ENCODE results near the gene PRRT4. TPM values are rescaled to one million over a fixed set of nuclear protein-coding genes. Genes with fewer than 3 reads are reported as not detected.

PRRT4 gene
- total and polyA plus RNA-seq, 2 of the 4 experiments (the other 2 are of a cell fraction), result not detected

DNA sequence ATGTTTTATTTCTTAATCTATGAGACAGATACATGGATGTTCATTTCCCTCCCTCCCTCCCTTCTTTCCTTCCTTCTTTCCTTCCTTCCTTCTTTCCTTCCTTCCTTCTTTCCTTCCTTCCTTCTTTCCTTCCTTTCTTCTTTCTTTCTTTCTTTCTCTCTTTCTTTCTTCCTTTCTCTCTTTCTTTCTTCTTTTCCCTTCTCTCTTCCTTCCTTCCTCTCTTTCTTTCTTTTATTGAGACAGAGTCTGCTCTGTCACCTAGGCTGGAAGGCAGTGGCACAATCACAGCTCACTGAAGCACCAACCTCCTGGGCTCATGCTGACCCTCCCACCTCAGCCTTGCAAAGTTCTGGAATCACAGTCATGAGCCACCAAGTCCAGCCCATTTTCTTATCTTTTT lies 5.5 kb upstream of the PRRT4 start:
- Histone ChIP-seq H3K9ac (ENCODE audit: low read depth, low read length) (no peak overlapping the region), H3K23ac (ENCODE audit: low read depth, low read length) (no peak overlapping the region), H2BK5ac (ENCODE audit: low read depth, low read length, poor library complexity, severe bottlenecking) (no peak overlapping the region), H4K20me1 (ENCODE audit: insufficient read depth, low read length) (0 out of 2 replicates have a peak, but pooled peaks cover 3% of the 10 kb centered on the region), H2BK15ac (ENCODE audit: low read depth, low read length) (no peak overlapping the region), H3K9me1 (ENCODE audit: insufficient read depth, low read length) (no peaks in the 10 kb centered on the region), H3K4me3 (ENCODE audit: insufficient read depth, low read depth, low read length) (no peak overlapping the region), H3K27me3 (ENCODE audit: control insufficient read depth, insufficient read depth, low read length) (peaks cover 48% of the 10 kb centered on the region), H3K36me3 (ENCODE audit: control insufficient read depth, insufficient read depth, low read length) (no peaks in the 10 kb centered on the region), H3K4me2 (ENCODE audit: low read depth, low read length) (no peak overlapping the region), H3K18ac (ENCODE audit: low read depth, low read length) (no peak overlapping the region), H3K56ac (ENCODE audit: extremely low read depth, insufficient read depth, low read length) (no peak overlapping the region), H3K27ac (ENCODE audit: insufficient read depth, low read length) (no peak overlapping the region), H2BK120ac (ENCODE audit: low read depth, low read length) (no peak overlapping the region), H4K5ac (ENCODE audit: low read depth, low read length) (no peak overlapping the region), H2AFZ (replicated peaks; ENCODE audit: low read length, poor library complexity) (no peak overlapping the region), H3K4me1 (ENCODE audit: control insufficient read depth, insufficient read depth, low read length) (no peaks in the 10 kb centered on the region), H3K14ac (replicated peaks; ENCODE audit: low read depth, low read length) (no peak overlapping the region), H2BK20ac (ENCODE audit: low read depth, low read length) (no peak overlapping the region), H3K9me3 (ENCODE audit: control insufficient read depth, insufficient read depth, low read length) (no peaks in the 10 kb centered on the region), H2AK9ac (replicated peaks; ENCODE audit: low read depth, low read length, poor library complexity) (no peak overlapping the region), H3K4ac (ENCODE audit: low read depth, low read length) (no peak overlapping the region), H3K79me1 (ENCODE audit: low read depth in 1 of 2, low read length in 2 of 2) (no peaks in the 10 kb centered on the region), H4K8ac (ENCODE audit: low read depth in 2 of 2, low read length in 2 of 2) (no peak overlapping the region), H4K91ac (ENCODE audit: insufficient read depth, low read depth, low read length) (no peak overlapping the region), H2AK5ac (ENCODE audit: low read depth, low read length) (no peak overlapping the region)
- dilution Hi-C loops (cut with HindIII; ENCODE audit: low sequenced_read_pairs, unreplicated experiment) (no loop called here), in situ Hi-C loops (cut with MboI; ENCODE audit: low sequenced_read_pairs) (no loop called here), intact Hi-C loops (cut with micrococcal nuclease) (no loop called here)
- BruUV-seq (replicated peaks), result no TSS peak
- ATAC-seq (ENCODE audit: low read depth) (no peak), DNase-seq (no peak)
- ChIA-PET CTCF (no interaction called here), POLR2A (ENCODE audit: unreplicated experiment) (no interaction called here)
- TF ChIP-seq NFE2L2 (IDR thresholded peaks at IDR 0.05; ENCODE audit: low read depth, low read length) (no peak), MAZ (IDR thresholded peaks at IDR 0.05; ENCODE audit: borderline replicate concordance, low read depth, low read length) (no peak), MAFK (IDR thresholded peaks at IDR 0.05; ENCODE audit: low read depth, low read length) (no peak), BHLHE40 (IDR thresholded peaks at IDR 0.05; ENCODE audit: low read depth, low read length) (no peak), SMC3 (IDR thresholded peaks at IDR 0.05; ENCODE audit: low read depth, low read length) (no peak), RAD21 (IDR thresholded peaks at IDR 0.05; ENCODE audit: low read length) (no peak), RFX5 (IDR thresholded peaks at IDR 0.05; ENCODE audit: low read depth, low read length) (no peak), POLR2A (IDR thresholded peaks at IDR 0.05; ENCODE audit: low read depth, low read length) (no peak), CHD1 (IDR thresholded peaks at IDR 0.05; ENCODE audit: low read depth, low read length) (no peak), RCOR1 (IDR thresholded peaks at IDR 0.05; ENCODE audit: insufficient replicate concordance, low read length) (no peak), CEBPB (IDR thresholded peaks at IDR 0.05; ENCODE audit: low read depth, low read length) (no peak), MXI1 (IDR thresholded peaks at IDR 0.05; ENCODE audit: borderline replicate concordance, low read depth, low read length) (no peak), FOS (IDR thresholded peaks at IDR 0.05; ENCODE audit: low read depth, low read length) (no peak)
- TF ChIP-seq, protein P1, sequence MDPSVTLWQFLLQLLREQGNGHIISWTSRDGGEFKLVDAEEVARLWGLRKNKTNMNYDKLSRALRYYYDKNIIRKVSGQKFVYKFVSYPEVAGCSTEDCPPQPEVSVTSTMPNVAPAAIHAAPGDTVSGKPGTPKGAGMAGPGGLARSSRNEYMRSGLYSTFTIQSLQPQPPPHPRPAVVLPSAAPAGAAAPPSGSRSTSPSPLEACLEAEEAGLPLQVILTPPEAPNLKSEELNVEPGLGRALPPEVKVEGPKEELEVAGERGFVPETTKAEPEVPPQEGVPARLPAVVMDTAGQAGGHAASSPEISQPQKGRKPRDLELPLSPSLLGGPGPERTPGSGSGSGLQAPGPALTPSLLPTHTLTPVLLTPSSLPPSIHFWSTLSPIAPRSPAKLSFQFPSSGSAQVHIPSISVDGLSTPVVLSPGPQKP (IDR thresholded peaks at IDR 0.05; ENCODE audit: borderline replicate concordance, low read depth, low read length), result no peak
- TF ChIP-seq, protein P2, sequence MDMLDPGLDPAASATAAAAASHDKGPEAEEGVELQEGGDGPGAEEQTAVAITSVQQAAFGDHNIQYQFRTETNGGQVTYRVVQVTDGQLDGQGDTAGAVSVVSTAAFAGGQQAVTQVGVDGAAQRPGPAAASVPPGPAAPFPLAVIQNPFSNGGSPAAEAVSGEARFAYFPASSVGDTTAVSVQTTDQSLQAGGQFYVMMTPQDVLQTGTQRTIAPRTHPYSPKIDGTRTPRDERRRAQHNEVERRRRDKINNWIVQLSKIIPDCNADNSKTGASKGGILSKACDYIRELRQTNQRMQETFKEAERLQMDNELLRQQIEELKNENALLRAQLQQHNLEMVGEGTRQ (IDR thresholded peaks at IDR 0.05; ENCODE audit: low read depth, low read length), result no peak
- TF ChIP-seq, protein P3, sequence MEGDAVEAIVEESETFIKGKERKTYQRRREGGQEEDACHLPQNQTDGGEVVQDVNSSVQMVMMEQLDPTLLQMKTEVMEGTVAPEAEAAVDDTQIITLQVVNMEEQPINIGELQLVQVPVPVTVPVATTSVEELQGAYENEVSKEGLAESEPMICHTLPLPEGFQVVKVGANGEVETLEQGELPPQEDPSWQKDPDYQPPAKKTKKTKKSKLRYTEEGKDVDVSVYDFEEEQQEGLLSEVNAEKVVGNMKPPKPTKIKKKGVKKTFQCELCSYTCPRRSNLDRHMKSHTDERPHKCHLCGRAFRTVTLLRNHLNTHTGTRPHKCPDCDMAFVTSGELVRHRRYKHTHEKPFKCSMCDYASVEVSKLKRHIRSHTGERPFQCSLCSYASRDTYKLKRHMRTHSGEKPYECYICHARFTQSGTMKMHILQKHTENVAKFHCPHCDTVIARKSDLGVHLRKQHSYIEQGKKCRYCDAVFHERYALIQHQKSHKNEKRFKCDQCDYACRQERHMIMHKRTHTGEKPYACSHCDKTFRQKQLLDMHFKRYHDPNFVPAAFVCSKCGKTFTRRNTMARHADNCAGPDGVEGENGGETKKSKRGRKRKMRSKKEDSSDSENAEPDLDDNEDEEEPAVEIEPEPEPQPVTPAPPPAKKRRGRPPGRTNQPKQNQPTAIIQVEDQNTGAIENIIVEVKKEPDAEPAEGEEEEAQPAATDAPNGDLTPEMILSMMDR (conservative IDR thresholded peaks at IDR 0.05; ENCODE audit: low read depth, low read length), result no peak

Data from IMR-90 (cell line).